SK-N-MC (cell line): ENCODE results near the gene BMP4.

Experiments used
- DNase-seq: peaks from one replicate; pipeline ENCODE4 v3.0.0-alpha.2; 2011; ENCODE audit warnings: low read depth, low spot score
- H3K27ac ChIP-seq: fragments of 200-600 bp; sonication (generic); 2 replicates; pipeline ENCODE4 v1.5.1; 2016; ENCODE audit warnings: mixed run types
- H3K36me3 ChIP-seq: fragments of 200-600 bp; sonication (generic); 2 replicates; pipeline ENCODE4 v1.6.1; 2017; ENCODE audit warnings: antibody characterized with exemption, low read length, mixed read lengths; ENCODE audit not compliant: insufficient read depth
- H3K4me3 ChIP-seq: fragments of 200-600 bp; sonication (generic); 2 replicates; pipeline ENCODE4 v1.5.1; 2016
- H3K9ac ChIP-seq: fragments of 200-600 bp; sonication (generic); 2 replicates; pipeline ENCODE4 v1.8.0; 2017; ENCODE audit warnings: mixed run types, mixed read lengths; ENCODE audit not compliant: insufficient read length
- H3K9me3 ChIP-seq: fragments of 200-600 bp; sonication (generic); 2 replicates; pipeline ENCODE4 v1.6.1; 2017; ENCODE audit warnings: low read depth, mild to moderate bottlenecking, antibody characterized with exemption, low read length, moderate library complexity, mixed read lengths
- EZH2 ChIP-seq: fragments of 200-600 bp; sonication (generic); IDR thresholded peaks from one replicate; pipeline ENCODE4 v1.6.1; 2017; ENCODE audit warnings: antibody characterized with exemption
- FOXP2 ChIP-seq: optimal IDR thresholded peaks from 2 replicates; pipeline ENCODE3; 2011; ENCODE audit warnings: mild to moderate bottlenecking, moderate library complexity; ENCODE audit not compliant: insufficient read depth; ENCODE audit errors: extremely low read length, control extremely low read depth
- POLR2AphosphoS5 ChIP-seq: IDR thresholded peaks from 2 replicates; pipeline ENCODE4 v1.6.1; 2012; ENCODE audit warnings: mild to moderate bottlenecking, low read depth, low read length, borderline replicate concordance

BMP4 gene

DNA sequence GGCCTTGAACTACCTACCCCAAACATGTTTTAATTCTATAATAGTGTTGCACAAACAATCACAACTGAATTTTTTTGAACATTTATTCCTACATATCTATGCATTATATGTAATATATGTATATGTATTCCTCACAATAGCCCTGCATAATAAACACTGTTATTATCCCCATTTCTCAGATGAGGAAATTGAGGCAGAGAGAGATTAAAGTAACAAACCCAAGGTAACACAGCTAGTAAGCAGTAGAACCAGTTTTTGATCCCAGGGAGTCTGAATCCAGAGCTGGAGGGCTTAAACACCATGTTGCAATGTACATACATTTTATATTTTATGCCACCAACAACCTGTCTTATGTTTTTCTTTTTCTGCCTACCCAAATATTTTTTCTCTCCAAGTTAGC lies 26.5 kb upstream of the BMP4 start:
- Histone ChIP-seq H3K27ac (no peak overlapping the region), H3K9ac (no peak overlapping the region), H3K36me3 (no peaks in the 10 kb centered on the region), H3K4me3 (no peak overlapping the region), H3K9me3 (no peaks in the 10 kb centered on the region)
- DNase-seq = no peak
- TF ChIP-seq POLR2AphosphoS5 (no peak), EZH2 (no peak), FOXP2 (no peak)

DNA sequence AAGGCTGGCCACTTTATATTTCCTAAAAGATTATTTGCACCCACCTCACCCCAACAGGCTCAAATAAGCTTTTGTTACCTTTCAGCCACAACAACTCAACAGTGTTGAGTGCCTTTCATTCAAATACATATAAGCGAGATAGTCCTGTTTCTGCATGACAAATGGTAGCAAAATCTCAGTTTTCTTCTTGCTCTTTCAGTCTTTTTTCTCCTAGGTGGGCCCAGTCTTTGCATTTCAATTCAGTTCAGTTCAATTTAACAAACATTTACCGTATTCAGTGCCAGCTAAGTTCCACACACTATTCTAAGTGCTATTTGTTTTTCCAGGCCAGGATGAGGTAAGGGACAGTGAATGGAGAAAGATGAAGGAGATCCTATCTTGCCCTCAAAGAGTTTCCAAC lies 25.9 kb upstream of the BMP4 start:
- Histone ChIP-seq H3K36me3 (no peaks in the 10 kb centered on the region), H3K27ac (no peak overlapping the region), H3K4me3 (no peak overlapping the region), H3K9ac (no peak overlapping the region), H3K9me3 (no peaks in the 10 kb centered on the region)
- no peak for TF ChIP-seq FOXP2
- TF ChIP-seq EZH2 = no peak
- TF ChIP-seq POLR2AphosphoS5 = no peak
- DNase-seq = no peak

DNA sequence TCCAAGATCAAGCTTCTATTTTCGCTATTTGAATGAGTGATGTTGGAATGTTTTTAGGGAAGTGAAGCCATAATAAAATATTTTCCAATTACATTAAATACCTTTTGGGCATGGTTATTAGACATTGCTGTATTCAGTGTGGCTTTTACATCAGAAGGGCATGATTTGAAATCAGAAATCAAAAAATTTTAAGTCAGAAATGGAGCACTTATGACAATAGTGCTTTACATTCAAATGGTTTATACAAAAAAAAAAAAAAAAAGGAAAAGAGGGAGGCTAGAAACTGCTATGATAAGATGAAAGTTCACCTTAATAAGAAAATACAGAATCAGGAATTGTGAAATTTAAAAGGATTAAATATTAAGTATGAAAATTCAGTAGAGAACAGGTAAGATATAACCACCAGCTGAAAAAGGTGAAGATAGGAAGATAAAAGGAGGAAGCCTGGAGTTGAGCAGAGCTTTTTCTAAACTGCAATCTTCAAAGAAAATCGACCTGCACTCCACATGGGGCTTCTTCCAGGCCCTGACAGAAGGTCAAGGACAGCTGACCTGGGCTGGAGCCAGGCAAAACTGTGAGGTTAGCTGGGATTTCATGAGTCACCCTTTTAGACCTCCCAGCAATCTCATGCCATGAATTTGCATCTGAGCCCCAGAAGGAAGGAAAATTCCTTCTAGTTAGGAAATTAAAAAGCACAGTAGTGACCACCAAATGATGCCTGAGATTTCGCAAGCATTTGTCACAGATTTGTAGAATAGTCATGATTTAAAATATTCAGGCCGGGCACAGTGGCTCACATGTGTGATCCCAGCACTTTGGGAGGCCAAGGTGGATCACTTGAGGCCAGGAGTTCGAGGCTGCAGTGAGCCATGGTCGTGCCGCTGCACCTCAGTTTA lies 23.4 kb upstream of the BMP4 start:
- Histone ChIP-seq H3K9ac (no peak overlapping the region), H3K36me3 (no peaks in the 10 kb centered on the region), H3K27ac (no peak overlapping the region), H3K9me3 (no peaks in the 10 kb centered on the region), H3K4me3 (no peak overlapping the region)
- DNase-seq = no peak
- TF ChIP-seq FOXP2 (no peak), EZH2 (no peak), POLR2AphosphoS5 (no peak)

DNA sequence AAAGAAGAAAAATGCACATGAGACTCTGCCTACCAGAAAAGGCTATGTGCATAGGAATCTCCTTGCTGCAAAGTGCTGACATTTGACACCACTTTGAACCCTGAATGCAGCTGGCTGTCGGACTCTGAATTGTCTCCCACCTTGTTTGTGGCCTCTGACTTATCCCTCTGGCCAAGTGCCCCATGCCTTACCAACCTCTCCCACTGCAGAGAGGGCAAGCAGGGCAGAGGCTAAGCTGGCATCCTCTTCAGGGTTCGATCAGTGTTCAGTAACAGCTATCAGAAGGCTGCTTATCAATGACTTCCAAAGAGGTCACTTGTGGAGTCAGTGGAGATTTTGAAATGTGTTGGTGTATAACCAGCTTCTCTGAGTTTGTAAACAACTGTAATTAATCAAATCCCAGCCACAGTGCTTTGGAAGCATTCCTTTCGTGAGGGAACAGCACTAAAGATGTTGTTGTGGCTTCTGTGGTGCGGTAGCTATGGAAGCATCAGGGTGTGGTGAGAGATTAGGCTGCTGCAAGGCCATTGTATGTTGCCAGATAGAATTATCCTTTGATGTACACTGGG lies 22.6 kb upstream of the BMP4 start:
- Histone ChIP-seq H3K36me3 (no peaks in the 10 kb centered on the region), H3K4me3 (no peak overlapping the region), H3K27ac (no peak overlapping the region), H3K9ac (no peak overlapping the region), H3K9me3 (no peaks in the 10 kb centered on the region)
- TF ChIP-seq EZH2 = no peak
- TF ChIP-seq POLR2AphosphoS5 = no peak
- TF ChIP-seq FOXP2 = no peak
- no peak for DNase-seq

GRCh38 chr14:53978194-53978593 lies 21.6 kb upstream of the BMP4 start:
- H3K4me3 ChIP-seq = no peak overlapping the region
- no peaks in the 10 kb centered on the region for H3K9me3 ChIP-seq
- no peaks in the 10 kb centered on the region for H3K36me3 ChIP-seq
- H3K27ac ChIP-seq = no peak overlapping the region
- TF ChIP-seq POLR2AphosphoS5 (no peak), FOXP2 (no peak), EZH2 (no peak)
- no peak overlapping the region for H3K9ac ChIP-seq
- DNase-seq = no peak

DNA sequence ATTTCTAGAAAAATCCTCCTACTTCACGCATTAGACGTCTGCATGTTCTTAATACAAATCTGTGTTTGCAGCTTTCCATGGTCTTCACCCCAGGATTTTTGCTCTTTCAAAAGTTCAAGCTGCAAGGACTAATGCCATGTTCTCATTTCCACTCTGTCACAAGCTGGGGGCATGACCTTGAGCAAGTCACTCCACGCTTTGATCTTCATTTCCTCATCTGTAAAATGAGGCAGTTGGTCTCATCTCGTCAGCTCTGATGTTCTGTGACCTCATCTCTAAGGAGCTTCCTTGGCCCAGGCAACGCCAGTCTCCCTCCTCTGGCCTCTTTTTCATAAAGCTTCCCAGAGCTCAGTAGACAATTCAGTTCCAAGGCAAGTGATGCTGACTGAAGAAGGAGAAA lies 18.8 kb upstream of the BMP4 start:
- no peaks in the 10 kb centered on the region for H3K9me3 ChIP-seq
- no peak overlapping the region for H3K9ac ChIP-seq
- TF ChIP-seq FOXP2 (no peak), EZH2 (no peak), POLR2AphosphoS5 (no peak)
- H3K27ac ChIP-seq = no peak overlapping the region
- H3K4me3 ChIP-seq = no peak overlapping the region
- no peaks in the 10 kb centered on the region for H3K36me3 ChIP-seq
- DNase-seq = no peak

GRCh38 chr14:53971521-53971920 lies 14.9 kb upstream of the BMP4 start:
- Histone ChIP-seq H3K36me3 (no peaks in the 10 kb centered on the region), H3K9ac (no peak overlapping the region), H3K9me3 (no peaks in the 10 kb centered on the region), H3K27ac (no peak overlapping the region), H3K4me3 (no peak overlapping the region)
- no peak for DNase-seq
- TF ChIP-seq EZH2 (no peak), POLR2AphosphoS5 (no peak), FOXP2 (no peak)

DNA sequence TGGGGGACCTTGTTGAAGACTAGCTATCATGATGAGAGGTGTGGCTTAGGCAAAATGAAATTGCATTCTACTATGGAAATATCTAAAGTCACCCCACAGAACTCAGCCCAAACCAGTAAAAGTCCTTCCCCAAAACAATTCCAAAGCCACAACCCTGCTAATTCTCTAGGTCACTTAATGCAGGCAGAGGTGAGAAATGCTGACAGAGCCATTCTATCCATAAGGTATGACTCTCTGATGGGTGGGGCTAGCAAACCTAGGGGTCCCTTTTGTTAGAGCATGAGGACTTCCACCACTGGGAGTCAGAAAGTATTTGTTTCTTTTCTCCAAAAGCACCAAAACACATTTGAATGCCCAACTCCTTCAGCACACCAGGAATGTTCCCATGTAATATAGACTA lies 12.7 kb upstream of the BMP4 start:
- Histone ChIP-seq H3K9me3 (no peaks in the 10 kb centered on the region), H3K27ac (no peak overlapping the region), H3K4me3 (no peak overlapping the region), H3K36me3 (no peaks in the 10 kb centered on the region), H3K9ac (no peak overlapping the region)
- TF ChIP-seq EZH2 (no peak), FOXP2 (no peak)
- DNase-seq = no peak

DNA sequence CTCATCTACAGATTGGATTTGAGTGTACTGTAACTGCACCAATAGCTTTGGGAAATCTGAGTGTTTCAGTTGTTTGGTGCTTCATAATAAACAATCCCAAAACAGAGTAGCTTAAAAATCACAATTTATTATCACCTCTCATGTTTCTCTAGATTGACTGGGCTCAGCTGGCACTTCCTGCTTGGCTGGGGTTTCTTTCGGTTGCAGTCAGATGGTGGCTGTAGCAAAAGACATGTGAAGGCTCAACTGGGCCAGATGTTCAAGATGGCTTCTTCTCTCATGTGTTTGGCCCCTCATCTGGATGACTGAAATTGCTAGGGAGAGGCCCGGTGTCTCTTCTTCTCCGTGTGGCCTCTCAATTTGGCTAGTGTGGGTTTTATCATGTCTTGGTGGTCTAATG lies 12.1 kb upstream of the BMP4 start:
- no peak overlapping the region for H3K9ac ChIP-seq
- no peak overlapping the region for H3K27ac ChIP-seq
- H3K4me3 ChIP-seq = no peak overlapping the region
- no peaks in the 10 kb centered on the region for H3K9me3 ChIP-seq
- TF ChIP-seq POLR2AphosphoS5 (no peak), FOXP2 (no peak), EZH2 (no peak)
- H3K36me3 ChIP-seq = no peaks in the 10 kb centered on the region
- DNase-seq = no peak
